NCI-H1092 (cell line): Measurements from ENCODE around the gene IL17D.
"Not testable (repeated sequence)": the region's sequence is repeated elsewhere in the genome, so short reads cannot be mapped to it uniquely, and the experiment has no call there.

Experiments used
- DNase-seq: peaks from one replicate; lab custom pipeline; 2025; lab: John Stamatoyannopoulos, UW

IL17D gene

DNA sequence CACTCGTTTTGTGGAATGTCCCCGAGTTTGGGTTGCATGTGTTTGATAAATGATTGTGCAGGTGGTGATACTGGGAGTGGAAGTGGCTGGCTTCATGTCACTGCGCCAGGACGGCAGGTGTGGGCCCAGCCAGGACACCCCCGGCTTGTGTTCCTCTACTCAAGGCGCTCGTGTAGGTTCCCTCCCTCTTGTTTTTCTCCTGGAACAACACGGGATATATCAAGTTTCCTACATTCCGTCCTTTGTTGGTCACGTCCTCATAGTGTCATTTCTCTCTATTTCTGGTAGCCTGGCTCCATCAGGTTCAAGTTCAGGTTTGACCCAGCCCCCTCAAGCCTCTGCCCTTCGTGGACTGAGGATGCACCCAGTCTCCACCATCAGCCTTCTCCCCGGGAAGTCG is 16.3 kb downstream of the IL17D start:
- DNase-seq, result no peak

DNA sequence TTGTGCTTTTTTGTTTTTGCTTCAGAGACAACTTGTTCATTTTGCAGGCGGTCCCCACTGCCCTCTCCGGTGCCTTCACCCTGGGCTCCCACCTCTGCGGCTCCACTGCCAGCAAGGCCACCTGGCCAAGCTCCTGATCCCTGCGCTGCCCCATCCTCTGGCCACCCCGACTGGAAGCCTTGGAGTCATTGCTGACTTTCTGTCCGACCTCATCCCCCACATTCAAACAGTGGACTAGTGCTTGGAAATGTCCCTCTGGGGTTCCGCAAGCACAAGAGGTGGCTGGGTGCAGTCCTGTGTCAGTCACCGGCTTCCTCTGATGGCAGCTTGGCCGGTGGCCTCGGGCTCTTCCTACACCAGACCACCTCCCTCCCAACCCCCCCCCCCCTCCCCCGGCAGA is 17.0 kb downstream of the IL17D start:
- DNase-seq, result no peak

DNA sequence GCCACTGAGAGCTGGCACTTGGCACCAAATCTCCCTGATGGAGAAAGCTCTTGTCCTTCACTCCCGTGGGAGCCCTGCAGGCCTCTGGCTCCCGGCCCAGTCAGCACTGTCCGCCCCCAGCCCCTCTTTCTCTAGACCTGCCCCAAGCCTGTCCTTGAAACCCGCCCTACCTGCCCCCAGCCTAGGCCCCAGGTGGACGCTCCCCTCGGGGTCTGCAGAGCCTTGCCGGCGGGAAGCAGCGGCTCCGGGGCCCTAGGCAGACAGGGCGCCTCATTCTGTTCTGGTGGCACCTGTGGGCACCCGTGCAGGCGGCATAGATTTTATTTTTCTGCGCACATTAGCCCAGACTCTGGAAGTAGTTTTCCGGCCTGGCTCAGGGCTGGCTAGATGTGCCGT is 17.6 kb downstream of the IL17D start:
- DNase-seq, result no peak

DNA sequence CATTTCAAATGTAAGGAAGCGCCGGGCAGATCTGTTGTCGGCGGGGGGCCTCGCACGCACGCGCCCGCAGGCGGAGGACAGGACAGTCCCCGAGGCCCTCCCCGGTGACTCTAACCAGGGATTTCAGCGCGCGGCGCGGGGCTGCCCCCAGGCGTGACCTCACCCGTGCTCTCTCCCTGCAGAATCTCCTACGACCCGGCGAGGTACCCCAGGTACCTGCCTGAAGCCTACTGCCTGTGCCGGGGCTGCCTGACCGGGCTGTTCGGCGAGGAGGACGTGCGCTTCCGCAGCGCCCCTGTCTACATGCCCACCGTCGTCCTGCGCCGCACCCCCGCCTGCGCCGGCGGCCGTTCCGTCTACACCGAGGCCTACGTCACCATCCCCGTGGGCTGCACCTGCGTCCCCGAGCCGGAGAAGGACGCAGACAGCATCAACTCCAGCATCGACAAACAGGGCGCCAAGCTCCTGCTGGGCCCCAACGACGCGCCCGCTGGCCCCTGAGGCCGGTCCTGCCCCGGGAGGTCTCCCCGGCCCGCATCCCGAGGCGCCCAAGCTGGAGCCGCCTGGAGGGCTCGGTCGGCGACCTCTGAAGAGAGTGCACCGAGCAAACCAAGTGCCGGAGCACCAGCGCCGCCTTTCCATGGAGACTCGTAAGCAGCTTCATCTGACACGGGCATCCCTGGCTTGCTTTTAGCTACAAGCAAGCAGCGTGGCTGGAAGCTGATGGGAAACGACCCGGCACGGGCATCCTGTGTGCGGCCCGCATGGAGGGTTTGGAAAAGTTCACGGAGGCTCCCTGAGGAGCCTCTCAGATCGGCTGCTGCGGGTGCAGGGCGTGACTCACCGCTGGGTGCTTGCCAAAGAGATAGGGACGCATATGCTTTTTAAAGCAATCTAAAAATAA is 18.2 kb downstream of the IL17D start:
- DNase-seq, result peak; percentile 47

GRCh38 chr13:20727856-20728255 is 24.4 kb downstream of the IL17D start:
- DNase-seq, result no peak

- DNase-seq, result no peak
Measured at GRCh38 chr13:20728579-20729311, 25.2 kb downstream of the IL17D start.

DNA sequence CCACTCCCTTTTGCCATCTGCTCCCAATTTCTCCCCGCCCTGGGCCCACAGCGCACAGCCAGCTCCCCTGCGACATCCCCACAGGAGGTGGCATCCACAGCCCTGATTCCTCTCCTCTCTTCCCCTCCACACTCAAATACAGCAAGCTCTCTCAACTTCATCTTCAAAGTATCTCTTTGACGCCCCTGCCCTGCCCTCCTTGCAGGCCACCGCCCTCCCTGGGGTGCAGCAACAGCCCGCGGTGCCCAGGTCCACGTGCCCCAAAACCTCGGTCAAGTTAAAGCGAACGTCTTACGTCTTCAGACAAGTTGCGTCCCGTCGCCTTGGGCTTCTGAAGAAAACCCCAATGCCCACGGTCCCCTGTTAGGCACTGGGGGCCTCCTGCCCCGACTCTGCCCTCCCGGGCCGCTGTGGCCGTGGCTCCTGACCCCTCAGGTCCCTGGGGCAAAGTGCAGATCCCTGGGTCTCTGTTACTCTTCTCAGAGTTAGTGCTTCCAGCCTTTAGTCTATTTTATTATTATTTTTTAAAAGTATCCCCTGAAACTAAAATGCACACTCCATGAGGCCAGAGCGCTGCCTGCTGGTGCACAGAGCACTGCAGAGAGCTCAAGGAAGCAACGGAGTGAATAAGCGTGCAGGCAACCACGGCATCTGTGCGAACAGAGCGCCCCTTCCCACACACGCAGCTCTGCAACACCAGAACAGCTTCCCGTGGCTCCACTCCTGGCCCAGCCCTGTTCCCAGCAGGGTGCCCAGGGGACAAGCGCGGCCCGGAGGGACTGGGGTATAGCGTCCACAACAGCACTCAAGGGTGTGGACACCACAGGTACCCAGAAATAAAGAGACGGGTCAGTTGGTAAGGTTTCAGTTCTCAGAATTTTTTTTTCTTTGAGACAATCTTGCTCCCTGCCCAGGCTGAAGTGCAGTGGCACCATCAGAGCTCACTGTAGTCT is 26.4 kb downstream of the IL17D start:
- no peak for DNase-seq

DNA sequence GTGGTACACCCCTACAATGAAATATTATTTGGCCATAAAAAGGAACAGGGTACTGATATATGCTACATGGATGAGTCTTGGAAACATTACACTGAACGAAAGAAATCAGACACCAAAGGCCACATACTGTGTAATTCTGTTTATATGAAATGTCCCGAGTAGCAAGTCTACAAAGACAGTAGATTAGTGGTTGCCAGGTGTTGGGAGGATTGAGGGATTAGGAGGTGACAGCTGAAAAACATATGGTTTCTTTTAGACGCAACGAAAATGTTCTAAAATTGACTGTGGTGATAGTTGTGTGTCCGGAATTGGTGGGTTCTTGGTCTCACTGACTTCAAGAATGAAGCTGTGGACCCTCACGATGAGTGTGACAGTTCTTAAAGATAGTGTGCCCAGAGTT is 35.1 kb downstream of the IL17D start:
- DNase-seq, result no peak

- no peak for DNase-seq
Measured at GRCh38 chr13:20740021-20740420, 36.5 kb downstream of the IL17D start.

GRCh38 chr13:20743830-20744404 is 40.4 kb downstream of the IL17D start:
- not testable (repeated sequence) for DNase-seq

- no peak for DNase-seq
Measured at GRCh38 chr13:20749377-20749776, 45.9 kb downstream of the IL17D start.

DNA sequence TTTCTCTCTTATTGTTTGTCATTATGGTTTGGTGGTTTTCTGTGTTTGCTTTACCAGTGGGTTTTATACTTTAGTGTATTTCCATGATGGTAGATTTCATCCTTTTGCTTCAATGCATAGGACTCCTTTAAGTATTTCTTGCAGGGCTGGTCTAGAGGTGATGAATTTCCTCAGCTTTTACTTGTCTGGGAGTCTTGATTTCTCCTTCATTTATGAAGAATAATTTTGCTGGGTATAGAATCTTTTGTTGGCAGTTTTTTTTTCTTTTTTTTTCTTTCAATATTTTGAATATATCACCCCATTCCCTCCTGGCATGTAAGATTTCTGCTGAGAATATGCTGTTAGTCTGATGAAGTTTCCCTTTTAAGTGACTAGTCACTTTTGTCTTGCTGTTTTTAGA is 50.5 kb downstream of the IL17D start:
- DNase-seq, result no peak

GRCh38 chr13:20760872-20761271 is 57.4 kb downstream of the IL17D start:
- no peak for DNase-seq

- DNase-seq, result no peak
Measured at GRCh38 chr13:20767309-20767943, 63.9 kb downstream of the IL17D start.

DNA sequence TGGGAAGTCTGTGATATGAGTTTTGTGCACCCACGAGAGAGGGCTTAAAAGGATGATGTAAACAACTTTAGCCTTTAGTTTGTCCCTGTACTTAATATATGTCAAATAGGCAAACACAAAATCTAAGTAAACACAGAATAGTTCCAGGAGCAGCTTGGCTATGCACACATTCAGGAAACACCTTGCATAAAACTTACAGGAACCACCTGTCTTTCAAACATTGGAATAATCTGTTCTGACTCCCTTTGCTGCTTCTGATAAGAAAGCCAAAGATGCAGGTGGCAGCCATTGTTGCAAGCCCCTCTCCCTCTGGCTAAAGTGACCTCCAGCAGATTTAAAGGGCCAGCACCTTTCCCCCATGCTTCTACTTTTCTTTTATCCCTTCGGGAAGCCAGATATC is 65.6 kb downstream of the IL17D start:
- no peak for DNase-seq

DNA sequence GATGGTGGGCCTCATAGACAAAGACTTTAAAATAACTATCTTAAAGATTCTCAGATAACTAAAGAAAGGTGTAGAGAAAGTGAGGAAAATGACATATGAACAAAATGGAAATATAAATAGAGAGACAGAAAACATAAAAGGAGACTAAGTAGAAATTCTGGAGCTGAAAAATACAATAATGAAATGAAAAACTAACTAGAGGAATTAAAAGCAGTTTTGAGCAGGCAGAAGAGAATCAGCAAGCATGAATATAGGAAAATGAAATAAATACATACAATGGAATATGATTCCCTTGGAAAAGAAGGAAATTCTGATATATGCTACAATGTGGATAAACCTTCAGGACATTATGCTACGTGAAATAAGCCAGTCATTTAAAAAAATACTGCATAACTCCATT is 66.3 kb downstream of the IL17D start:
- DNase-seq, result no peak
